NCI-H146 treated with DMSO at 0.1 percent for 48 hours (cell line): ENCODE measurements around the gene CPN2.
A peak's percentile ranks its signal among the peaks of the same experiment; 100 is the strongest.

ENCODE experiments used
- DNase-seq: peaks from one replicate; lab custom pipeline; 2025; ENCODE audit not compliant: unreplicated experiment; lab: John Stamatoyannopoulos, UW

Gene CPN2

GRCh38 chr3:194298331-194299227, 52.5 kb downstream of the CPN2 start:
- no peak for DNase-seq

GRCh38 chr3:194296454-194297263, 54.5 kb downstream of the CPN2 start:
- DNase-seq, result peak; percentile 39

DNA sequence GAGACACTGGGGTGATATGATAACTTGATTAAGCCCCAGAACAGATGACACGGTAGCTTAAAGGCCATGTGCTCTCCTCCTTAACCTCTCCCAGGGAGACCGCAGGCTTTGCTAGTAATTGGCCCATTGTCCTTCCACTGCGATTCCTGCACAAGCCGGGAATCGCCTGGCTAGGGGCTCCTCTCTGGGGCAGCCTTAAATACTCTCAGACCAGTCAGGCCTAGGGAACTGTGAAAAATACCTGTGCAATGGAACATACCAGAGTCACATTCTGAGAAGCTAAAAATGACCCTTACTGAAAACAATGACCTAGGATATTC, 56.3 kb downstream of the CPN2 start:
- DNase-seq, result no peak

DNA sequence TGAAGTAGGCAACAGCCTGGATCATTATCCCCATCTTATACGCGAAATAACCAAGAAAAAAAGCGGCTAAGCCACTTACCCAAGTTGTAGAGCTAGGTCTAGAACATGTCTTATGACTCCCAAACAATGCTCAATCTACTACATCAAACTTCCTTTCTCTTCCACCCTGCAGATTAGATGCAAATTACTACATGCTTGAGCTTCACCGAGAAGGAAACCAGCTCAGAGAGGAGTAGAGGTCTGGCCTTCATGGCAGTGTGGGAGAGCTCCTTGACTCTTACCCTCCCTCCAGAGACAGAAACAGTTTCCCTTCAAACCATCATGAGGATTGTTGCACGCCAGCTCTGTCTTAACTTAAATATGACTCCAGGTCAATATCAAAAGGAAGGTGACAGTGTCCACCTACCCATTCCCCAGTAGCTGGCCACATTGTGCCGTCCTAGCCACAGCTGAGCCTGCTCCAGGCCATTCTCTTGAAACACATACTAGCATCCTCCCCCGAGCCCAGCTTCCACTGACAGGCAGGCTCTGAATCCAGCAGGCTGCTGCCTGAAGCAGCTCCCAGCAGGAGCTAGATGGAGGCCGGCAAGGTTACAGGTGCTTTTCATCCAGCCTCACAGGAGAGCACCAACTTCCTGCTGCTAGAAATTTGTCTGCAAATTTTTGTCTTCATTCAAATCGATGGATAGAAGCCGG, 56.8 kb downstream of the CPN2 start:
- peak; percentile 92 for DNase-seq

DNA sequence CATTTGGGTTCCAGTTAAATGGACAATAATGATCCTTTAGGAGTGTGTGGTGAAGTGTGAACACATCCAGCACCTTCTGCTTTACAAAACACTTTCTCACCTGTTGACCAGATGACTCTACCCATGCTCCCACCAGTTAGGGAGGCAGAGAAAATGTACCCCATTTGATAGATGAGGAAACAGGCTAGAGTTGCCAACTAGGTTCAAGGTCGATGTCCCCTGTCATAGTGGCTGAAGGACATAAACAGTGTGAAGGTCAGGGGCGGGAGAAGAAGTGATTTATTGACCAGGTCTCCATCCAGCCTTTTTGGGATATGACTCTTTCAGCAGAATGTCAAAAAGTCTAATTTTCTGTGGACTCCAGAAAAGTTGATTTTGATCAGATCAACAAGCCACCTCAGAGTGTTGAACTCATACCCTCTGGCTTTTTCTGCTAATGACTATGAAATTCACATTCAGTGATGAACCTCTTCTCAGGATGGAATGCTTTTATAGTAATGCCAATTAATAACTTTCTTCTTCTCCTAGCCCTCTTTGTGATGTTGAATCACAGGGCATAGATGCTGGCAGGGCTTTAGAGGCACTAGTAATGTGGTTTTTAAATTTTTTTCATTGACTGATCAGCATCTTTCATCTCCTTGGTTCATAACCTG, 57.5 kb downstream of the CPN2 start:
- no peak for DNase-seq

- DNase-seq, result no peak
These were observed 58.8 kb downstream of the CPN2 start for GRCh38 chr3:194292331-194292730.
